ENCODE measurements around the gene RPL22. TPM values are rescaled to one million over a fixed set of nuclear protein-coding genes. Genes with fewer than 3 reads are reported as not detected.

The RPL22 gene
- 255 TPM for total RNA-seq

GRCh38 chr1:6199298-6200187, at the start of gene RPL22:
TSS of gene RPL22 (minus strand) at chr1:6199595. CDS start at chr1:6199573, 22 bp downstream.

GRCh38 chr1:6243993-6244392, 44.6 kb upstream of the RPL22 start, which contains the start of gene HES3:
TSS of gene HES3 (plus strand) at chr1:6244179. CDS start at chr1:6244366, 187 bp downstream.

GRCh38 chr1:6205849-6206519, 6.6 kb upstream of the RPL22 start, which contains the start of gene RNF207:
TSS of gene RNF207 (plus strand) at chr1:6206119. CDS start at chr1:6206536, 417 bp downstream.

GRCh38 chr1:6180268-6180706, 19.1 kb downstream of the RPL22 start, which contains the start of gene CHD5:
TSS of gene CHD5 (minus strand) at chr1:6180321. CDS start at chr1:6180023, 298 bp downstream.

Other genes with a start within 250 kb of the RPL22 start
- 30.7 TPM for gene NPHP4, start 207.2 kb downstream of the RPL22 start, total RNA-seq
- gene KCNAB2, start 153.7 kb downstream of the RPL22 start, total RNA-seq: 6.9 TPM
- gene CHD5, start 19.3 kb downstream of the RPL22 start, total RNA-seq: 52.6 TPM
- gene RNF207, start 6.5 kb upstream of the RPL22 start, total RNA-seq: 16.0 TPM
- gene ICMT, start 36.4 kb upstream of the RPL22 start, total RNA-seq: 19.4 TPM
- gene HES3, start 44.6 kb upstream of the RPL22 start, total RNA-seq: not detected
- 27.2 TPM for gene GPR153, start 61.5 kb upstream of the RPL22 start, total RNA-seq
- 51.3 TPM for gene ACOT7, start 194.2 kb upstream of the RPL22 start, total RNA-seq
- not detected for gene HES2, start 220.3 kb upstream of the RPL22 start, total RNA-seq
- under 0.01 TPM for gene ESPN, start 225.2 kb upstream of the RPL22 start, total RNA-seq